COLO668 (cell line): ENCODE measurements around the gene SETD6.
A peak's percentile ranks its signal among the peaks of the same experiment; 100 is the strongest.

Source experiments
- DNase-seq: peaks from one replicate; lab custom pipeline; 2025; ENCODE audit not compliant: unreplicated experiment; lab: John Stamatoyannopoulos, UW

SETD6 gene

DNA sequence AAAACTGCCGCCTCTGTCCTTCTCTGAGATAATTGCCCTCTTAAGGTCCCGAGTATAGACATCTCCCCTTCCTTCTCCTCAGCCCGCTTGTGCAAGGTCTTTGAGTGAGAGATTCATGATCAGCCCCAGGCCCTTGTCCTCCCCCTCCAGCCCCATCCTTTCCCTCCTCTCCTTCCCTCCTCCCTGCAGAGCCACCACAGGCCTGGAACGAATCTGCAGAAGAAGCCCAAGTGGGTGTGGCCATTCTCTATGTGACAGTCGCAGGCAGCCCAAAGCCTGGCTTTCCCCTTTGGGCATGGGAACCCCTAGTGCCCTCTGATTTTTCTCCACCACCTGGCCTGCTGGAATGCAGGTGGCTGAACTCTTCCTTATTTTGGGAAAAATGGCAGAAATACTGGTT, 22.6 kb upstream of the SETD6 start:
- DNase-seq, result no peak

DNA sequence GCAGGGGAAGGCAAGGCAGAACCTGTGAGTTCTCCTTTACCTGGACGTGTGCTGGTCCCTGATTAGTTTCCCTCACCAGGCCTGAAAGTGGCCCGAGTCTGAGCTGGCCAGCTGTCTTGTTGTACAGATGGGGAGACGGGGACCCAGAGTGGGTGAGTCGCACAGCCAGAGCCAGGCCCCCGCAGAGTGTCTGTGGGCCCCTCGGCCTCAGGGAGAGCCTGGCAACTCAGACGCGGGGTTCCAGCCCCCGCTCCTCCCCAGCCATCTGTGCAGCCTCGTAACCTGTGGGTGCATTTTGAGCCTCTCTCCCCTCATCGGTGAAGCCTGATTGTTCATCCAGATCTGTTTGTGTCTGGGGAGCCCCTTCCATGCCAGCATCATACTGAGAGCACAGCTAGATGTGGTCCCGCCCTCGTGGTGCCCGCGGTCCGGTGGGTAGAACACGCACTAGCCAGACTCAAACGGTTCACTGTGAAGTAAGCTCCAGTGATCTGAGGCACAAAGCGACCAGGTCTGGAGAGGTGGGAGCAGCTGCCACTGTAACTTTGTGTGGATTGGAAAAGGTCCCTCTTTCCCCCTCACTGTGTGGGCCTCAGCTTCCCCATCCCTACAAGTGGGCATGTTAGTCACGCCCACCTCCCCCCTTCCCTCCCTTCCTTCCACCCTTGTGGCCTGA, 21.4 kb upstream of the SETD6 start:
- no peak for DNase-seq

- DNase-seq, result peak; percentile 85
Observed at GRCh38 chr16:58494981-58495520, 20.3 kb upstream of the SETD6 start.

GRCh38 chr16:58495521-58496331, 19.6 kb upstream of the SETD6 start:
- peak; percentile 42 for DNase-seq

DNA sequence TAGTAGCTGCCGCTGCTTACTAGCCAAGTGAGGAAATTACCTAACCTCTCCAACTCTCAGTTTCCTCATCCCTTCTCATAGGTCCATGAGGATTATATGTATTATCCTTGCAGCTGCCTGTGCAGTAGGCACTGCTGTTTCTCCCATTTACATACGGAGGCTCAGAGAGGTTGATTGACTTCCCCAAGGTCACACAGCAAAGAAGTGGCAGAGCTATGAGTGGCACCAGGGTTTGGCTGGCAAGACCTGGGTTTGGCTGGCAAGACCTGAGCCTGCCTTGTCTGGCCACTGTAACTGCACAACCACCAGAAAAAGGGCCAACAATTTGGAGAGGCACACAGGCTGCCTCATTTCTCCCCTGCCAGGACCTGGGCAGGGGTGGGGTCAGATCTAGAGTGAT, 17.8 kb upstream of the SETD6 start:
- DNase-seq, result no peak

DNA sequence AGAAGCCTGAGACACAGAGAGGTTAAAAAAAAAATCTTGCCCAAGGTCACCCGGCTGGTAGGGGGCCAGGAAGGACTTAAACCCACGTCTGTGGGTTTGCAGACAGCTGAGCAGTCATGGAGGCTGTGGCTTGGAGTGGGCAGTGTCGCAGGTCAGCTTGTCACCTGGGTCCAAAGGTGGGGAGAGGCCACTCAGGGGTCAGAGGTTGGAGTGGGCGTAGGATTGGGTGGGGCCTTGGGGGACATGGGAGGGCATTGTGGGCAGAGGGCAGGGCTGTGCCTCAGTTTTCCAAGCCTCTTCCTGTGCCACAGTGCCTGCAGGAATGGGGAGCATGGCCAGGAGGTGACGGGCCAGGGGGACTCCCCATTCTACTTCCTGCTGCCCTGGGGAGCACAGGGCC, 17.4 kb upstream of the SETD6 start:
- no peak for DNase-seq

GRCh38 chr16:58498341-58499091, 16.8 kb upstream of the SETD6 start:
- DNase-seq, result no peak

- DNase-seq, result no peak
Observed at GRCh38 chr16:58499092-58499511, 16.2 kb upstream of the SETD6 start.

DNA sequence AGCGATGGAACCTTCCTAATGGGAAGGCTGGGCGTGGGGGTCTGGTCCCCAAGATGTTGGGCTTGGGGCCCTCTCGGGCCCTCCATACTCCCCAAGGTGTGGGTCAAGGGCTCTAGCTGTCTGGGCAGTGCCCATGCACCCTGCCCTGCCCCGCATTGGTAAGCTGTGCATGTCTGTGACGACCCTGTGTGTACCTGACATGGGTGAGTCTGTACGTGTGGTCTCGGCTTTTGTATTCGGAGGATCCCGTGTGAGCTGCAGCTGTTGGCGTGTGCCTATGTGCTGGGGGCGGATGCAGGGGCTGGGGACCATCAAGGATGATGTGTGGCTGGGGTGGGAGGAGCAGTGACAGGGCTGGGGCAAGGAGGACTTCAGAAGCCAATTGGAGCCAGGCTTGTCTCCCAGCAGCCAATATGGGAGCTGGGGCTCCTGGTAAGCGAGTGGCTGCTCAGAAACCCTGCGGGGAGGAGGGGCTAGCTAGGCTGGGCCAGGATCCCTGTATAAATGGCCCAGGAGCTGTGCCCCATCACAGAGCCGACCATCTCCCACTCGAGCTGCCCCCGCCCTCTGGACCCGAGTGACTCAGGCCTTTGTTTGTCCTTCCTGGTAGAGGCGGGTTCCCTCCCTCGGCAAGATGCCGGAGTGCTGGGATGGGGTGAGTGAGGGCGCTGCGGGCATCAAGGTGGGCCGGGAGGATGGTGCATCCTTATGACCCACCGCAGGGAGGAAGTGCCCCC, 15.5 kb upstream of the SETD6 start, which contains the start of gene NDRG4:
NDRG4 (plus strand) TSS at position 529 of the 737 bp plus-strand sequence; CDS start at position 635, 106 bp downstream.
- DNase-seq, result peak; percentile 77

DNA sequence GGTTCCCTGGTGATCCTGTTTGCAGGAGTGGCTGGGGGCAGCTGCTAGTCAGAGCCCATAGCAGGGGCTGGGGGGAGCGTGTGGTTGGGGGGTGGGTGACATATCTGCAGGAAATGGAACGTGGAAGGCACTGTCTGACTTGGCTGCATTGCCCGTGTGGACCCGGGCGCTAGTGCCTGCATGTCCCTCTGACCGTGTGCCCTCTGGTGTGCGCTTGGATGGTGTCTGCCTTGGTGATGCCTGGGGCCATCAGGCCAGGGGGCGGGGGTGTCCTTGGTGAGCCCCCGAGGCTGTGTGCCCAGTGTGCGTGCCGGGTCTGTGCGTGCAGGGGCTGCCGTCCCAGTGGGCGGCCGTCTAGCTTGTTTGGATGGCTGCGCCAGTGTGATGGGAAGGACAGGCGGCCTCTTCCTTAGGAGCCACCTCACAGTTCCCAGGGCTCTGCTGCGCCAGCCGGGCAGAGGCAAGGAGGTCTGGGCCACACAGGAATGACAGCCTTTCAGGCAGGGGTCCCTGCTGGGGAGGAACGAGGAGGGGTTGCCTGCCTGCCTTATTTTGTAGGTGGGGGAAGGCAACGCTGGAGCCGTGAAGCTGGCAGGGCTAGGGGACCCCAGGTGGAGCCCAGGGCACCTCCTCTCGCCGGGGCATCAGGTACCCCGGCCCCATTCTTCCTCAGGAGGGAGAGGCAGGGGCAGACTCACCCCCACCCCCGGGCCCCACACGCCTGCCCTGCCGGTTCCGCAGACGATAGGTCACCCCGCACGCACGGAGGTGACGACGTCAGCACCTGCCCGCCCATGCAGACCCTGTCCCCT, 14.7 kb upstream of the SETD6 start:
- DNase-seq, result peak; percentile 62

- DNase-seq, result peak; percentile 68
Observed at GRCh38 chr16:58501242-58502131, 13.8 kb upstream of the SETD6 start.

DNA sequence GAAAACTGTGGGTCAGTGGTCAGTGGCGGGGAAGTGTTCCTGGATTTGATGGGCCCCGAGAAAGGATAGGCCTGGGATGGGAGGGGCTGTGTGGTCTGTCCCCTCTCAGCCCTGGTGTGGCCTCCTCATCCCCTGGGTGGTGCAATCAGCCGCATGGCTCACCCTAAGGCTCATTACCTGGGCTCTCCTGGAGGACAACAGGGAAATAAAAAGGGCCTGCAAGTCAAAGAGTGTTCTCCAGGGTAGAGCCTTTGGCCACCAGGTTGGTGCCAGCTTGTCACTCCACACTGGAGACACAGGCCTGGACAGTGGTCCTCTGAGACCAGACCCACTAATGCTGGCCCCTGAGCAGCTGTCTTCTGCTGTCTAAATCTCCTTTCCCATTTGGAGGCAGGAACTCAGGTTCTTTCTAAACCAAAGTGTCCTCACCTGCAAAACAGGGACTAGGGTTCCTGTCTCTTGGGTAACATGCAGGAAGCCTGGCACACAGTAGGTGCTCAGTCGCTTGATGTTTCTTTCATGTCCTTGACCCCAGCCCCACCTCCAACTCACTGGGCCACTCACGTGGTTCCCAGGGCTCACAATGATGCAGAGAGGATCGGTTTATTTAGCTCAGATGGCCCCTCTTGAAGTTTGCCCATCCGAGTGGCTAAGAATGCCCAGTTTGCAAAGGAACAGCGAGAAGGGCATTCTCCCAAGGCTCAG, 12.9 kb upstream of the SETD6 start:
- DNase-seq, result no peak

DNA sequence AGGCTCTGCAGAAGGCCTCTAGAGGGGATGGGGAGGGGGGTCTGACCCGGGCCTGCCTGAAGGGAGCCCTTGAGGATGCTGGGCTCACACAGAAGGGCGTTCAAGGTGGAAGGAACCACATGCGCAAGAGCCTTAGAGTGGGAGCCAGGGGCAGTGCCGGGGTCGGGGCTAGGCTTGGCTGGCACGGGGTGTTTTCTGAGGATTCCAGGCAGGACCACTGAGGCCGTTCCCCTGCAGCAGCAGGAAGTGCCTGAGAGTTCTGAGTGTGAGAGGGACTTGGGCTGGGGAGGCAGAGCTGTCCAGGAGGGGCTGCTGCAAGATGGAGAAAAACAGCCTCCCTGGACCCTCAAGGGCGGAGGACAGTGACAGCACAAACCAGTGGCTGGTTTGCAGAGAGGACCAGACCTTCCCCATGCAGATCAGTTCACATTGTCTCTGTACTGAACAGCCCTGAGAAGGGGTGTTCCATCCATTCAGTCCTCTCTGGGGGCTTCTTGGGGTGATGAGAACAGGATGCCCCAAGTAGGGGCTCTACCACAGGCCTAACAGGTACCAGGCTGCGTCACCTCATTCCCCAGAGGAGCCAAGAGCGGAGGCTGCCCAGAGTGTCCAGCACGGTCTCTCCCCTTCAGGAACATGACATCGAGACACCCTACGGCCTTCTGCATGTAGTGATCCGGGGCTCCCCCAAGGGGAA, 12.0 kb upstream of the SETD6 start:
- DNase-seq, result no peak

DNA sequence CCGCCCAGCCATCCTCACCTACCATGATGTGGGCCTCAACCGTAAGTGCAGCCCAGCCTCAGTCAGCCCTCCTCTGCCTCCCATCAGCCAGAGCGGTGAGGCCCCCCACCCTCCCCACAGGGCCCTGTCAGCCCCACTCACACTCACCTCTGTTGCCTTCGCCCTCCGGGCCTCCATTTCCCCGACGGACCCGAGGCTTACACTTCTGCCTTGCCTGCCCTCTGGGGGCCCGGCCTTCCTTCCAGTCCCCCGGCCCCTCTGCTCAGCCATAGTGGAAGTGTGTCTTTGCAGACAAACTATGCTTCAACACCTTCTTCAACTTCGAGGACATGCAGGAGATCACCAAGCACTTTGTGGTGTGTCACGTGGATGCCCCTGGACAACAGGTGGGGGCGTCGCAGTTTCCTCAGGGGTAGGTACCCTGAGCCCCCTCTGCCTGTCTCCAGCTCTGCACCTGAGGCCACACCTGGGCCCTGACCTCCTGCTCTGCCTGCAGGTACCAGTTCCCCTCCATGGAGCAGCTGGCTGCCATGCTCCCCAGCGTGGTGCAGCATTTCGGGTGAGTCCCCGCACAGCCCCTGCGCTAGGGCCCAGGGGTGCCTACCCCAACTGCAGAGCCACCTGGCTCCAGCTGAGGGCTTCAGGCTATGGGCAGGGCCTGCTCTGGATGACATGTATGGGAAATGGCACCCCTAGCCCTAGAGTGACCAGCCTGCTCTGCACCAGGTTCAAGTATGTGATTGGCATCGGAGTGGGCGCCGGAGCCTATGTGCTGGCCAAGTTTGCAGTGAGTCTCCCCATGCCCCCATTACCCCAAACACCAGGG, 11.2 kb upstream of the SETD6 start:
- no peak for DNase-seq

DNA sequence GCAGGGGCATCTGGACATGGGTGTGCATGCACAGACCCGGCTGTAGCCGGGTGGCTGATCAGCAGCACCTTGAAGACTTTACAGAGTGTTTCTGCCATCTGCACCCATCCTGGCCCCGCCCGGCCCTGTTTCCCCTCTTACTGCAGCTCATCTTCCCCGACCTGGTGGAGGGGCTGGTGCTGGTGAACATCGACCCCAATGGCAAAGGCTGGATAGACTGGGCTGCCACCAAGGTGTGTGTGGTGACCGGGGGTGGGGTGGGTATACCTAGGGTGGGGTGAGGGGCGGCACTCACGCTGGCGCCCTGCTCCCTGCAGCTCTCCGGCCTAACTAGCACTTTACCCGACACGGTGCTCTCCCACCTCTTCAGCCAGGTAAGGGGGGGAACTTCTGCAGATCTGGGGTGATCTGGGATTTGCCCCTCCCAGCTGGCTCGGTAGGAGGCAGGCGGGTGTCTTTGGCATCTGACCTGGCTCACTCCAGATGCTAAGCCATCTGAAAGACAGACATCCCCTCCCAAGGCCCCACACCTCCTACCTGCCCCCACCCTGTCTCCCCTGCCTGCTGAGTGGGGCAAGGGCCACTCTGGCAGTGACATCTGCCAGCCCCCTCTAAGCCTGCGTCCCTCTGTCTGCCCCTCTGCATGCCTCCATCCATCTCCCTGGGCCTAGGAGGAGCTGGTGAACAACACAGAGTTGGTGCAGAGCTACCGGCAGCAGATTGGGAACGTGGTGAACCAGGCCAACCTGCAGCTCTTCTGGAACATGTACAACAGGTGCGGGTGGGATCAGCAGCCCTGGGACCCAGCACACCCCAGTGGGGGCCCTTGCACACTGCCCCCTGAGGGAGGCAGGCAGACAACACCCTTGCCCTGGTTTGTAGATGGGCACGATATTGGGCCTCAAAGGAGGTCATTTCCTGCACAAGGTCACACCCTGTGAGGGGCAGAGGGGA, 8.8 kb upstream of the SETD6 start:
- no peak for DNase-seq
